NOMO-1 treated with DMSO at 0.1 percent for 48 hours (cell line): ENCODE results near the gene ARMC5.
"Not testable (repeated sequence)": the region's sequence is repeated elsewhere in the genome, so short reads cannot be mapped to it uniquely, and the experiment has no call there.

Source experiments
- DNase-seq: peaks from one replicate; lab custom pipeline; 2025; ENCODE audit not compliant: unreplicated experiment; lab: John Stamatoyannopoulos, UW

The ARMC5 gene, protein sequence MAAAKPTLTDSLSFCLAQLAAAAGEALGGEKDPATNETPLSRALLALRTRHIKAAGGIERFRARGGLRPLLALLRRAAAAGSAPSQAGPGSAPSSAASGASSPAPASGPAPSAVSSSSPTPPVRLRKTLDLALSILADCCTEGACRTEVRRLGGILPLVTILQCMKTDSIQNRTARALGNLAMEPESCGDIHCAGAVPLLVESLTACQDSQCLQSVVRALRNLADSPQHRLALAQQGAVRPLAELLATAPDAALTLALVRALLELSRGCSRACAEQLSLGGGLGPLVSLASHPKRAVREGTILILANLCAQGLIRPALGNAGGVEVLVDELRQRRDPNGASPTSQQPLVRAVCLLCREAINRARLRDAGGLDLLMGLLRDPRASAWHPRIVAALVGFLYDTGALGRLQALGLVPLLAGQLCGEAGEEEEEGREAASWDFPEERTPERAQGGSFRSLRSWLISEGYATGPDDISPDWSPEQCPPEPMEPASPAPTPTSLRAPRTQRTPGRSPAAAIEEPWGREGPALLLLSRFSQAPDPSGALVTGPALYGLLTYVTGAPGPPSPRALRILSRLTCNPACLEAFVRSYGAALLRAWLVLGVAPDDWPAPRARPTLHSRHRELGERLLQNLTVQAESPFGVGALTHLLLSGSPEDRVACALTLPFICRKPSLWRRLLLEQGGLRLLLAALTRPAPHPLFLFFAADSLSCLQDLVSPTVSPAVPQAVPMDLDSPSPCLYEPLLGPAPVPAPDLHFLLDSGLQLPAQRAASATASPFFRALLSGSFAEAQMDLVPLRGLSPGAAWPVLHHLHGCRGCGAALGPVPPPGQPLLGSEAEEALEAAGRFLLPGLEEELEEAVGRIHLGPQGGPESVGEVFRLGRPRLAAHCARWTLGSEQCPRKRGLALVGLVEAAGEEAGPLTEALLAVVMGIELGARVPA

DNA sequence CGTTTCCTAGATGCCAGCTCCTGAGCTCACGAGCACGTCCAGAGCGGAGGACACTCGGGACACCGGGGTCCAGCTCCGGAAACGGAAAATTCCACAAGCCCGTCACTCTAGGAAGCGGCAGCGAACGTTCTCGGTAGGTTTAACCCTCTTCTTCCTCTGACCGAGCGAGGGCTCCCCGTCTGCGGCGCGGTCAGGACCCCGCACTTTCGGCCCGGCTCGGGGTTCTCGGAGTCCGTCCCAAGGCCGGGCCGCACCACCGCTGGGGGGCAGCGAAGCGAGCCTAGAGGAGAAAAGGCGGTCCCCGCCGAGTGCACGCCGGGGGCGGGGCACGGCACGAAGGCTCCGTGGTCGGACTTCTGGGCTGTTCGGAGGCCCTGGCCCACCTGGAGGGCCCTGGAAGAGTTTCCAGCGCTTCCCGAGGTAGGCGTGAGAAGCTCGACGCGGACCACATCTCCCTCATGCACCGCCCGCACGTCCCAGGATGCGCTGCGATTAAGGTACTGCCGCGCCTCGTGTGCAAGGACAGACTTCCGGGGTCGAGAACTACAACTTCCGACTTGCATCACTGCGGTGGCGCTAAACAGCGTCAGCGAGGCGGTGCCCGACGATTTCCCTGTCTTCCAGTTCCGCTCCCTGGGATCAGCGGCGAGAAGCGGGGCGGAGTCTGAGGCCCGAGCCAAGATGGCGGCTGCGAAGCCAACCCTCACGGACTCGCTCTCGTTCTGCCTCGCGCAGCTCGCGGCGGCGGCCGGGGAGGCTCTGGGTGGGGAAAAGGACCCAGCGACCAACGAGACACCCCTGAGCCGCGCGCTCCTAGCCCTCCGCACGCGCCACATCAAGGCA lies at the start of gene ARMC5:
Gene ARMC5 (plus strand): TSS at position 658 of the 843 bp plus-strand sequence. CDS start 24 bp downstream, at position 682.
- peak; percentile 96 for DNase-seq

- no peak for DNase-seq
These were observed 49.2 kb upstream of the ARMC5 start for GRCh38 chr16:31410082-31410481.

GRCh38 chr16:31411024-31411844 lies 48.1 kb upstream of the ARMC5 start:
- DNase-seq, result no peak

DNA sequence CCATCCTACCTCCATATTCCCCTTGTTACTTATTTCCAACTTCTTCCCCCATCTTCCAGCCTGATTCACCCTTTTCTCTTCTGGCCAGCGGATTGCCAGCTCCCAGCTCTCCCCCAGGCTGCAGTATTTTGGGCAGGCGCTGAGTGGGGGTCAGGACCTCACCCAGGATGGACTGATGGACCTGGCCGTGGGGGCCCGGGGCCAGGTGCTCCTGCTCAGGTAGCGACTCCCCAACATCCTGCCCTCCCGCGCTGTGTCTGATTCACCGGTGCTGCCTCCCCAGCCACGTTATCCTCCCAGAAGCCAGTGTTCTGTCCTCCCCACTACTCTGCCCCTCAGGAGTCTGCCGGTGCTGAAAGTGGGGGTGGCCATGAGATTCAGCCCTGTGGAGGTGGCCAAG lies 46.6 kb upstream of the ARMC5 start:
- no peak for DNase-seq

GRCh38 chr16:31413381-31413780 lies 45.9 kb upstream of the ARMC5 start:
- DNase-seq, result no peak

DNA sequence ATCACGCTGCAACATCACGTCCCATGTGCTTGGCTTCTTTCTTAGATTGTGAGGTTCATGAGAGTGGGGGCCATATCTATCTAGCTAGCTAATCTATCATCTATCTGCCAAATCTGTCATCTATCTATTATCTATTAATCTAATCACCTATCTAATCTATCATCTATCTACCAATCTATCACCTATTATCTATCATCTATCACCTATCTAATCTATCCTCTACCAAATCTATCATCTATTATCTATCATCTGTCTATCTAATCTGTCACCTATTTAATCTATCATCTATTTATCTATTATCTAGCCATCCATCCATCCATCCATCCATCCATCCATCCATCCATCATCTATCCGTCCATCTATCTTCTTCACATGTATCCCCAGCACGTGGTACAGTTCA lies 45.4 kb upstream of the ARMC5 start:
- no peak for DNase-seq

DNA sequence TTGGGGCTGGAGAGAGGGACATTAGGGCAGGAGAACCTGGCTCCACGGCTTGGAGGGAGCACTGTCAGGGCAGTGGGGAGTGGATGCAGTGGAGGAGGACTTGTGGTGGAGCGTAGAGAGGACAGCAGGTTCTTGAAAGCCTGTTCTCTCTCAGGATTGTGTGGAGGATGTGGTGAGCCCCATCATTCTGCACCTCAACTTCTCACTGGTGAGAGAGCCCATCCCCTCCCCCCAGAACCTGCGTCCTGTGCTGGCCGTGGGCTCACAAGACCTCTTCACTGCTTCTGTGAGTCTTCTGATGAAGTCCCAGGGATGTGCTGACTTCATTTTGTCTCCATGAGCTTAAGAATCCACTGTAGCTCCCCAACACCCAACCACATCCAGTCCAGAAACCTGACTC lies 44.6 kb upstream of the ARMC5 start:
- DNase-seq, result no peak

DNA sequence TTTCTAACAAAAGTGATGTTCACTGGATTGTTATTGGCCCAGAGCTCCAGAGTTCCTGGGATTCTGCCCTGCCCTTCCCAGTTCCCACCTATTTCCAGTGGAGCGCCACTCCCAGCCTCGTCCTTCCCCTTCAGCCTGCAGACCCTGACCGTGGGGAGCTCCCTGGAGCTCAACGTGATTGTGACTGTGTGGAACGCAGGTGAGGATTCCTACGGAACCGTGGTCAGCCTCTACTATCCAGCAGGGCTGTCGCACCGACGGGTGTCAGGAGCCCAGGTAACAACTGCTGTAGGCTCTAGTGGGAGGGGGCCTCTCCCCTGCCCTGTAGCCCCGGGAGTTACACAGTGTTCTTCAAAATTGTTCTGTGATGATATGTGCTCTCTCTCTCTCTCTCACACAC lies 42.9 kb upstream of the ARMC5 start:
- no peak for DNase-seq

GRCh38 chr16:31417036-31417435 lies 42.3 kb upstream of the ARMC5 start:
- not testable (repeated sequence) for DNase-seq

DNA sequence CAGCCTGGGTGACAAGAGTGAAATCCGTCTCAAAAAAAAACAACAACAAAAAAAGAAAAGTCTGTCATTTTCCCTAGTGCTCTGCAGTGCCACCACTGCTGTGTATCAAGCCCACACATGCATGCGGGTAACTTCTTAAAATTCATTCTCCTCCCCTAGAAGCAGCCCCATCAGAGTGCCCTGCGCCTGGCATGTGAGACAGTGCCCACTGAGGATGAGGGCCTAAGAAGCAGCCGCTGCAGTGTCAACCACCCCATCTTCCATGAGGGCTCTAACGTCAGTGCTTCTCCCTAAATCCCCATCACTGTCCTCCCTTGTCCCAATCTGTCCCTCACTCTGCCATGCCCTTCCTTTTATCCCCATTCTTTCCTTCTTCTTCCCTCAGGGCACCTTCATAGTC lies 41.4 kb upstream of the ARMC5 start:
- no peak for DNase-seq

- DNase-seq, result no peak
These were observed 39.3 kb upstream of the ARMC5 start for GRCh38 chr16:31420037-31420436.

DNA sequence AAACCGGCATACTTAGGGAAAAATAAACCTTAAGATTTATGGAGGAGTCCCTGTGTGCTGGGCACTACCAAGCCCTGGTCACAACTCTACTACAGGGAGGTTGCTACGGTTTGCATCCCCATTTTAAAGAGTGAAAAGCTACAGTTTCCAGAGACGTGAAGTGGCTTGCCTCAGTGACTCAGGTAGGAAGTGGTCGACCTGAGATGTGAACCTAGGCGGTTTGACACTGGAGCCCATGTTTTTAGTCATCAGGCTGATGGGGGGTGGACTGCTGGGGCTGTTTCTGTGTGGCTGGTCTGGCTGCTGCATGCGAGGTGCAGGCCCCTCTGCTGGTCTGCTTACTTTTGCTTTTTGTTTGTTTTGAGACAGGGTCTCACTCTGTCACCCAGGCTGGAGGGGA lies 37.7 kb upstream of the ARMC5 start:
- DNase-seq, result no peak

GRCh38 chr16:31423241-31423640 lies 36.1 kb upstream of the ARMC5 start:
- no peak for DNase-seq

GRCh38 chr16:31423801-31424200 lies 35.5 kb upstream of the ARMC5 start:
- DNase-seq, result no peak

GRCh38 chr16:31427441-31428278 lies 31.6 kb upstream of the ARMC5 start:
- DNase-seq, result no peak

- DNase-seq, result no peak
These were observed 31.1 kb upstream of the ARMC5 start, which contains the start of gene COX6A2 for GRCh38 chr16:31428279-31428597. Gene COX6A2, minus strand, starts transcription at chr16:31428360. Its CDS starts 35 bp downstream, at chr16:31428325.

- no peak for DNase-seq
These were observed 30.6 kb upstream of the ARMC5 start for GRCh38 chr16:31428638-31429247.

DNA sequence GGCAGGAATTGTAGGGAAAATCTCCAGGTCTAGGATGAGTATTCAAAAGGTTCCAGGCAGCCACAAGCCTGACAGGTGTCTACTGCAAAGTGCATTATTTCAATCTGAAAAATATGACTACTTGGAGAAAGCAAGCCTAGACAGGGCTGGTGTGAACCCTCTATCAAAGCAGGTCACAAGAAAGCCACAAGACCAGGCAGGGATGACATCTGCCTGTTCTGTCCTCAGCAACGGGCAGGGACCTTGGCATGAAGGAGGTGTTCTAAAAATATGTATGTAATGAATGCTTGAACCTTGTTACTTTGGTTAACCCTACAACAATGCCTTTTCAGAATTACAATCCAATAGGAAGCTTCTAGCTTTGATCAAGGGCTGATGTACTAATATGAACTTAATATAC lies 30.0 kb upstream of the ARMC5 start:
- DNase-seq, result no peak

DNA sequence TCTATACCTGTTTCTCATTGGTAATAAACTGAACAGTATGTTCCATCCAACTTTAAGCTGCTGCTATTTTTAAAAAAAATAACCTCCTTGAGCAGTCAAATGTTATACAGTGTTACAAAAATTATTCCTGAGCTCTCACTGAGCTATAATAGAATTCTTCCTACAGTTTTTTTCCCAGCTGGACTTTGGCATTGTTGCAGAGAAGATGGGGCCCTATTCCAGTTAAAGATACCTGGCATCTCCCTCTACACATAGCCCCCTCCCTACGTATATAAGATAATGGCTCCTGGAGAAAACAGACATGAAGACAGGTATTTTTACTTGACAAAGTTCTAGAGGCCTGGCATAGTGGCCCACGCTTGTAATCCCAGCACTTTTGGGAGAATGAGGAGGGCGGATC lies 29.5 kb upstream of the ARMC5 start:
- DNase-seq, result no peak
